H1 (cell line): ENCODE measurements around the gene PI4K2A. TPM values are rescaled to one million over a fixed set of nuclear protein-coding genes. Genes with fewer than 3 reads are reported as not detected.

Experiments
- CTCF ChIA-PET: fragments of 300-600 bp; sonication (Branson Sonifier 250); formaldehyde crosslinking; loops from one replicate; lab custom pipeline; 2021; ENCODE audit not compliant: partially characterized antibody; lab: Charles Lee
- POLR2A ChIA-PET: fragments of 300-600 bp; sonication (Branson Sonifier 250); formaldehyde crosslinking; loops from one replicate; lab custom pipeline; 2021; ENCODE audit warnings: inconsistent platforms; ENCODE audit not compliant: partially characterized antibody; lab: Charles Lee
- DNase-seq, 2 experiments: peaks; one replicate each; pipeline versions ENCODE4 v3.0.0 to v3.0.0-alpha.2; 2010 to 2022; ENCODE audit warnings: low spot score in 2 of 2, low read depth in 1 of 2, mixed read lengths in 1 of 2
- FAIRE-seq: peaks from 2 replicates; lab custom pipeline; 2011; peaks lifted over from hg19 to GRCh38; lab: Jason Lieb, UNC
- H2AFZ ChIP-seq: 2 replicates; pipeline ENCODE4 v1.8.1; 2012; ENCODE audit warnings: low read length, inconsistent platforms
- H2AK5ac ChIP-seq: 2 replicates; pipeline ENCODE4 v1.6.1; 2013; ENCODE audit warnings: low read depth, low read length
- H2BK120ac ChIP-seq: replicated peaks from 2 replicates; pipeline ENCODE3; 2013; ENCODE audit warnings: low read depth, low read length, inconsistent platforms
- H2BK12ac ChIP-seq: 2 replicates; pipeline ENCODE4 v1.6.1; 2013; ENCODE audit warnings: low read depth, low read length
- H2BK15ac ChIP-seq: 2 replicates; pipeline ENCODE4 v1.6.1; 2013; ENCODE audit warnings: low read length
- H2BK20ac ChIP-seq: 2 replicates; pipeline ENCODE4 v1.6.1; 2013; ENCODE audit warnings: low read length
- H2BK5ac ChIP-seq: 2 replicates; pipeline ENCODE4 v1.6.1; 2013; ENCODE audit warnings: low read depth, low read length
- H3K14ac ChIP-seq: 2 replicates; pipeline ENCODE4 v1.6.1; 2013; ENCODE audit warnings: inconsistent platforms; ENCODE audit not compliant: insufficient read length
- H3K18ac ChIP-seq: 2 replicates; pipeline ENCODE4 v1.6.1; 2013; ENCODE audit warnings: low read length; ENCODE audit errors: extremely low read depth
- H3K23ac ChIP-seq: 2 replicates; pipeline ENCODE4 v1.6.1; 2013; ENCODE audit warnings: inconsistent platforms; ENCODE audit not compliant: insufficient read length
- H3K23me2 ChIP-seq: 2 replicates; pipeline ENCODE4 v1.6.1; 2013; ENCODE audit warnings: low read depth, low read length
- H3K27ac ChIP-seq: 2 replicates; pipeline ENCODE4 v1.6.1; 2011; ENCODE audit warnings: low read depth, low read length, inconsistent platforms
- H3K27me3 ChIP-seq, 4 experiments: replicated peaks in 1 of 4; 1 replicate in 1 of 4; 2 replicates in 3 of 4; pipeline versions ENCODE4 v1.6.1 to v1.8.1; 2011 to 2013; ENCODE audit warnings: low read length in 3 of 4, mild to moderate bottlenecking in 3 of 4, inconsistent platforms in 2 of 4, mixed read lengths in 2 of 4, moderate library complexity in 1 of 4; ENCODE audit not compliant: control insufficient read depth in 3 of 4, insufficient read depth in 3 of 4; ENCODE audit errors: extremely low read depth in 1 of 4
- H3K36me3 ChIP-seq, 4 experiments: 2 replicates each; pipeline versions ENCODE4 v1.6.1 to v1.8.1; 2011 to 2013; ENCODE audit warnings: mild to moderate bottlenecking in 4 of 4, low read length in 3 of 4, moderate library complexity in 2 of 4, control low read depth in 1 of 4, inconsistent platforms in 1 of 4; ENCODE audit not compliant: insufficient read depth in 4 of 4, control insufficient read depth in 2 of 4
- H3K4ac ChIP-seq: replicated peaks from 2 replicates; pipeline ENCODE3; 2013; ENCODE audit warnings: low read length, low read depth, mixed read lengths, inconsistent platforms; ENCODE audit not compliant: insufficient read length
- H3K4me1 ChIP-seq, 4 experiments: replicated peaks in 1 of 4; 1 replicate in 1 of 4; 2 replicates in 3 of 4; pipeline versions ENCODE4 v1.6.1 to v1.8.1; 2011 to 2013; ENCODE audit warnings: low read length in 3 of 4, inconsistent platforms in 2 of 4, mixed read lengths in 1 of 4; ENCODE audit not compliant: insufficient read depth in 4 of 4, control insufficient read depth in 3 of 4
- H3K4me2 ChIP-seq, 2 experiments: 2 replicates each; pipeline versions ENCODE4 v1.6.1 to v1.8.1; 2011 to 2013; ENCODE audit warnings: low read depth in 2 of 2, low read length in 2 of 2, control low read depth in 1 of 2, inconsistent platforms in 1 of 2, mild to moderate bottlenecking in 1 of 2; ENCODE audit not compliant: insufficient read depth in 1 of 2
- H3K4me3 ChIP-seq, 4 experiments: fragments of 200-600, 300-600 bp in 1 of 4; sonication (generic), shearing (Covaris generic), sonication (Bioruptor Twin) in 1 of 4; 2 replicates each; pipeline versions ENCODE4 v1.5.1 to v1.8.1; 2011 to 2016; ENCODE audit warnings: low read length in 4 of 4, low read depth in 3 of 4, control low read depth in 2 of 4, inconsistent platforms in 2 of 4, mild to moderate bottlenecking in 2 of 4, mixed read lengths in 1 of 4, moderate library complexity in 1 of 4; ENCODE audit not compliant: insufficient read depth in 2 of 4; ENCODE audit errors: extremely low read depth in 1 of 4
- H3K56ac ChIP-seq: replicated peaks from 2 replicates; pipeline ENCODE3; 2013; ENCODE audit warnings: low read depth, mild to moderate bottlenecking, mixed read lengths, low read length, inconsistent platforms; ENCODE audit not compliant: insufficient read length
- H3K79me1 ChIP-seq: 2 replicates; pipeline ENCODE4 v1.6.1; 2013; ENCODE audit warnings: low read depth, low read length, control low read depth
- H3K79me2 ChIP-seq, 2 experiments: 2 replicates each; pipeline versions ENCODE4 v1.6.1 to v1.8.1; 2012 to 2013; ENCODE audit warnings: low read length in 2 of 2, mild to moderate bottlenecking in 2 of 2, inconsistent platforms in 1 of 2; ENCODE audit not compliant: insufficient read depth in 2 of 2, control insufficient read depth in 1 of 2
- H3K9ac ChIP-seq, 4 experiments: replicated peaks in 1 of 4; 1 replicate in 1 of 4; 2 replicates in 3 of 4; pipeline versions ENCODE4 v1.6.1 to v1.8.1; 2011 to 2013; ENCODE audit warnings: low read depth in 3 of 4, low read length in 3 of 4, control low read depth in 2 of 4, mild to moderate bottlenecking in 2 of 4, moderate library complexity in 2 of 4, inconsistent platforms in 1 of 4; ENCODE audit errors: extremely low read depth in 1 of 4
- H3K9me3 ChIP-seq, 2 experiments: 2 replicates each; pipeline versions ENCODE4 v1.6.1 to v1.8.1; 2012 to 2013; ENCODE audit warnings: mild to moderate bottlenecking in 2 of 2, moderate library complexity in 2 of 2, control low read depth in 1 of 2, inconsistent platforms in 1 of 2, low read depth in 1 of 2, low read length in 1 of 2, mixed read lengths in 1 of 2; ENCODE audit not compliant: insufficient read depth in 2 of 2
- H4K20me1 ChIP-seq, 2 experiments: replicated peaks in 1 of 2; 2 replicates each; pipeline versions ENCODE3 to v1.8.1; 2011 to 2013; ENCODE audit warnings: inconsistent platforms in 2 of 2, low read length in 2 of 2, mild to moderate bottlenecking in 1 of 2; ENCODE audit not compliant: insufficient read depth in 2 of 2, control insufficient read depth in 1 of 2
- H4K5ac ChIP-seq: 2 replicates; pipeline ENCODE4 v1.6.1; 2013; ENCODE audit warnings: low read length, low read depth, mixed read lengths, inconsistent platforms; ENCODE audit not compliant: insufficient read length
- H4K8ac ChIP-seq: 2 replicates; pipeline ENCODE4 v1.8.0; 2013; ENCODE audit warnings: mild to moderate bottlenecking, moderate library complexity, low read length, inconsistent platforms; ENCODE audit not compliant: insufficient read depth; ENCODE audit errors: extremely low read depth
- H4K91ac ChIP-seq: replicated peaks from 2 replicates; pipeline ENCODE3; 2013; ENCODE audit warnings: low read length, mixed read lengths, inconsistent platforms; ENCODE audit not compliant: insufficient read length
- EP300 ChIP-seq, 2 experiments: IDR thresholded peaks; 1 replicate in 1 of 2; 2 replicates in 1 of 2; pipeline ENCODE4 v1.6.1; 2011 to 2012; ENCODE audit warnings: low read depth in 2 of 2, low read length in 2 of 2, mild to moderate bottlenecking in 2 of 2, borderline replicate concordance in 1 of 2, inconsistent platforms in 1 of 2, moderate library complexity in 1 of 2
- FOSL1 ChIP-seq: IDR thresholded peaks from 2 replicates; pipeline ENCODE4 v1.6.1; 2011; ENCODE audit warnings: mild to moderate bottlenecking, low read depth, low read length, moderate library complexity; ENCODE audit not compliant: insufficient read depth
- GTF2F1 ChIP-seq: IDR thresholded peaks from 2 replicates; pipeline ENCODE4 v1.6.1; 2012; ENCODE audit warnings: low read depth, low read length, improper control_type of control experiment, borderline replicate concordance
- HDAC6 ChIP-seq: IDR thresholded peaks from one replicate; pipeline ENCODE4 v1.7.1; 2012; ENCODE audit warnings: low read depth, mild to moderate bottlenecking, inconsistent platforms, low read length, moderate library complexity
- MAFK ChIP-seq: IDR thresholded peaks from 2 replicates; pipeline ENCODE4 v1.6.1; 2012; ENCODE audit warnings: low read depth, mild to moderate bottlenecking, improper control_type of control experiment, low read length
- NANOG ChIP-seq: IDR thresholded peaks from 2 replicates; pipeline ENCODE4 v1.6.1; 2011; ENCODE audit warnings: low read length, low read depth, mild to moderate bottlenecking, inconsistent platforms; ENCODE audit not compliant: insufficient read depth, poor library complexity, severe bottlenecking
- TEAD4 ChIP-seq: IDR thresholded peaks from 2 replicates; pipeline ENCODE4 v1.6.1; 2012; ENCODE audit warnings: low read depth, low read length, inconsistent platforms, mixed read lengths
- WGBS, 2 experiments: shearing (Covaris generic) in 1 of 2; methylation state at CpG; one replicate each; pipeline versions ENCODE4 v1.1.6 to v1.1.7; 2013 to 2015; ENCODE audit warnings: low lambda C conversion rate in 2 of 2, mixed read lengths in 2 of 2, inconsistent platforms in 1 of 2, low coverage in 1 of 2, missing lambda C conversion rate in 1 of 2; ENCODE audit not compliant: insufficient replicate concordance in 2 of 2, insufficient coverage in 1 of 2, insufficient read length in 1 of 2; ENCODE audit errors: extremely low coverage in 1 of 2, missing lambda C conversion rate in 1 of 2; 5-methylcytosine and 5-hydroxymethylcytosine counted together
- polyA plus RNA-seq, 7 experiments: library from polyadenylated mRNA; depleted of rRNA in 3 of 7; stranded (reverse) in 5 of 7; unstranded in 2 of 7; fragments of >200 nt in 5 of 7; fragments of 200-250 nt in 2 of 7; gene quantifications; 1 replicate in 5 of 7; 2 replicates in 1 of 7; 4 replicates in 1 of 7; pipeline versions ENCODE4 v1.2.1 to v1.2.3, GENCODE V29; 2011 to 2013; ENCODE audit warnings: missing spikeins in 2 of 7, mixed read lengths in 2 of 7
- total RNA-seq: library from RNA; stranded (reverse); fragmentation: NEBNext Ultra II Directional; extraction: Animal tissue kit (Norgen Biotek cat#: 25700); gene quantifications from 2 replicates; pipeline ENCODE4 v1.2.1, GENCODE V29; 2021
- TF ChIP-seq, protein P1 (sequence below): IDR thresholded peaks from 2 replicates; pipeline ENCODE4 v1.6.1; 2011; ENCODE audit warnings: low read depth, mild to moderate bottlenecking, low read length; ENCODE audit not compliant: insufficient read depth
- TF ChIP-seq, protein P2 (sequence below): IDR thresholded peaks from 2 replicates; pipeline ENCODE4 v1.6.1; 2011; ENCODE audit warnings: low read length, improper control_type of control experiment

The PI4K2A gene
- total and polyA plus RNA-seq, 2 of the 8 experiments (the other 6 are each of a cell fraction or from before 2014, with no cell fraction given), result 20.7 to 21.9 TPM

DNA sequence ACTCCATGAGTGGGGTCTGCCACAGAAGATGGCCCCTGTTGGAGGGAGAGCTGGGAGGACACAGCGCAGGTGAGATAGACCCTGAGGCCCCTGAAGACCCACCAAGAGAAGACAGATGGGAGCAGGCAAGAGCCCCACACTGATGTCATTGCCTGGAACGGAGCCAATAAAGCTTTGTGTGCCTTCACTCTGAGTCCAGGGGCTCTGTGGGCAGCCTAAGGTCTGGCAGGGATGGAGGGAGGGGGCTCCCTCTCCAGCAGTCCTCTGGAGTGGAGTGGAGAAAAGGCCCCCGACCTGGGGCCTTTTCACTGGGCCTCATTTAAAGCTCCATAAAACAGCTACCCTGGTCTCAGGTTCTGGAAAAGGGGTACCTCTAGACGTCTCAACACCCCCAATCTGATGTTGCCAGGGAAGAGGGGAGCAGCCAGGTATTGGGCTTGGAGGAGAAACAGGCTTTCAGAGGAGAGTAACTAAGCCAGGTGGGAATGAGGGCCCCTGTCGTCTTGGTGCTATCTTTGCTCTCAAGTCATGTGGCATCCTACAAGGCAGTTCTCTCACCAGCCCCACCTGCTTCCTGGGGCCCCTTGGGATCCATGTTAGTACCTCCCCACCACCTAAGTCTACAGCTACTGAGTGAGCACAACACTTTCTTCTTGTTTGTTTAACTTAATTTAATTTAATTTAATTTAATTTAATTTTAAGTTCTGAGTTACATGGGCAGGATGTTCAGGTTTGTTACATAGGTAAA lies 49.5 kb upstream of the PI4K2A start:
- H3K4ac ChIP-seq, result no peak overlapping the region
- no peak overlapping the region for H2BK15ac ChIP-seq
- POLR2A ChIA-PET, result interaction anchor here (1.0 kb wide), 1 partner anchor 123 kb away, joined by 3 read pairs; the partner anchor contains the start of gene MARVELD1
- no peaks in the 10 kb centered on the region for H3K79me1 ChIP-seq
- no peaks in the 10 kb centered on the region for H3K27me3 ChIP-seq
- FAIRE-seq (no peak), DNase-seq (no peak)
- no peaks in the 10 kb centered on the region for H3K9me3 ChIP-seq
- H2AFZ ChIP-seq, result no peak overlapping the region
- no peak overlapping the region for H2AK5ac ChIP-seq
- no peak overlapping the region for H4K5ac ChIP-seq
- no peak overlapping the region for H2BK20ac ChIP-seq
- H3K23ac ChIP-seq, result no peak overlapping the region
- no peak overlapping the region for H3K4me2 ChIP-seq
- H2BK12ac ChIP-seq, result no peak overlapping the region
- no peak overlapping the region for H4K91ac ChIP-seq
- no peak overlapping the region for H4K8ac ChIP-seq
- H3K23me2 ChIP-seq, result peaks cover 1% of the 10 kb centered on the region; the same call in 1 of the 2 replicates
- no peak overlapping the region for H2BK120ac ChIP-seq
- CTCF ChIA-PET, result interaction anchor here (1.1 to 3.4 kb wide), 10 partner anchors 7 to 129 kb away, joined by 3 to 20 read pairs (median 6); partner anchors contain the start of gene ANKRD2
- no peaks in the 10 kb centered on the region for H3K4me1 ChIP-seq
- no peak overlapping the region for H3K56ac ChIP-seq
- no peak overlapping the region for H3K9ac ChIP-seq
- no peaks in the 10 kb centered on the region for H3K36me3 ChIP-seq
- 83% methylated on average over 5 of the region's 5 CpGs; no CpG with 5 or more reads in 1 of the 2 experiments for WGBS, 2 experiments
- H3K79me2 ChIP-seq, result no peaks in the 10 kb centered on the region
- no peaks in the 10 kb centered on the region for H4K20me1 ChIP-seq
- H3K27ac ChIP-seq, result no peak overlapping the region
- no peak overlapping the region for H3K14ac ChIP-seq
- no peak overlapping the region for H3K4me3 ChIP-seq
- H3K18ac ChIP-seq, result no peak overlapping the region
- H2BK5ac ChIP-seq, result no peak overlapping the region
- TF ChIP-seq HDAC6 (no peak), TEAD4 (no peak), FOSL1 (no peak), GTF2F1 (no peak), MAFK (no peak), EP300 (IDR thresholded peaks at IDR 0.05; ENCODE audit: borderline replicate concordance in 1 of 2, low read depth in 2 of 2, low read length in 2 of 2) (no peak), NANOG (no peak)
- TF ChIP-seq, protein P1, sequence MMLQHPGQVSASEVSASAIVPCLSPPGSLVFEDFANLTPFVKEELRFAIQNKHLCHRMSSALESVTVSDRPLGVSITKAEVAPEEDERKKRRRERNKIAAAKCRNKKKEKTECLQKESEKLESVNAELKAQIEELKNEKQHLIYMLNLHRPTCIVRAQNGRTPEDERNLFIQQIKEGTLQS, result no peak
- TF ChIP-seq, protein P2, sequence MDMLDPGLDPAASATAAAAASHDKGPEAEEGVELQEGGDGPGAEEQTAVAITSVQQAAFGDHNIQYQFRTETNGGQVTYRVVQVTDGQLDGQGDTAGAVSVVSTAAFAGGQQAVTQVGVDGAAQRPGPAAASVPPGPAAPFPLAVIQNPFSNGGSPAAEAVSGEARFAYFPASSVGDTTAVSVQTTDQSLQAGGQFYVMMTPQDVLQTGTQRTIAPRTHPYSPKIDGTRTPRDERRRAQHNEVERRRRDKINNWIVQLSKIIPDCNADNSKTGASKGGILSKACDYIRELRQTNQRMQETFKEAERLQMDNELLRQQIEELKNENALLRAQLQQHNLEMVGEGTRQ, result no peak
